ENCODE data around the gene PFKFB2.

- TF ChIP-seq CTCF (IDR thresholded peaks at IDR 0.05; ENCODE audit: poor library complexity) (no peak), EZH2 (IDR thresholded peaks at IDR 0.05; ENCODE audit: borderline replicate concordance) (no peak)
These were observed 33.4 kb upstream of the PFKFB2 start for GRCh38 chr1:207019661-207020060.

Measured in hepatocyte (in vitro differentiated cells).